ENCODE data around the gene PTPRN. TPM values are rescaled to one million over a fixed set of nuclear protein-coding genes. Genes with fewer than 3 reads are reported as not detected.

Gene PTPRN
- total RNA-seq, 1 experiment from 2014 or later = 1.1 TPM

GRCh38 chr2:219308142-219309101 lies 779 bp downstream of the PTPRN start:
- peak; percentile 74 for DNase-seq (ENCODE audit: low read depth)

GRCh38 chr2:219306047-219306446 lies 3.2 kb downstream of the PTPRN start:
- DNase-seq (ENCODE audit: low read depth) = no peak

GRCh38 chr2:219304223-219304622 lies 5.0 kb downstream of the PTPRN start:
- DNase-seq (ENCODE audit: low read depth) = no peak

- no peak for DNase-seq (ENCODE audit: low read depth)
Observed at GRCh38 chr2:219302412-219302968, 6.7 kb downstream of the PTPRN start.

GRCh38 chr2:219300022-219300421 lies 9.2 kb downstream of the PTPRN start:
- DNase-seq (ENCODE audit: low read depth) = no peak

- DNase-seq (ENCODE audit: low read depth) = no peak
Observed at GRCh38 chr2:219299372-219299760, 9.8 kb downstream of the PTPRN start.

GRCh38 chr2:219298759-219299371 lies 10.3 kb downstream of the PTPRN start:
- DNase-seq (ENCODE audit: low read depth) = peak; percentile 65

- DNase-seq (ENCODE audit: low read depth) = no peak
Observed at GRCh38 chr2:219297766-219298456, 11.3 kb downstream of the PTPRN start.

- no peak for DNase-seq (ENCODE audit: low read depth)
Observed at GRCh38 chr2:219296631-219297391, 12.4 kb downstream of the PTPRN start.

GRCh38 chr2:219296142-219296541 lies 13.1 kb downstream of the PTPRN start:
- DNase-seq (ENCODE audit: low read depth) = no peak

- peak; percentile 70 for DNase-seq (ENCODE audit: low read depth)
Observed at GRCh38 chr2:219294356-219295351, 14.5 kb downstream of the PTPRN start.

- DNase-seq (ENCODE audit: low read depth) = no peak
Observed at GRCh38 chr2:219293736-219294231, 15.4 kb downstream of the PTPRN start.

- no peak for DNase-seq (ENCODE audit: low read depth)
Observed at GRCh38 chr2:219292616-219293015, 16.6 kb downstream of the PTPRN start.

GRCh38 chr2:219291910-219292490 lies 17.2 kb downstream of the PTPRN start:
- DNase-seq (ENCODE audit: low read depth) = no peak

- DNase-seq (ENCODE audit: low read depth) = no peak
Observed at GRCh38 chr2:219291394-219291793, 17.8 kb downstream of the PTPRN start.

GRCh38 chr2:219290381-219291171 lies 18.6 kb downstream of the PTPRN start:
- no peak for DNase-seq (ENCODE audit: low read depth)

GRCh38 chr2:219289537-219290361 lies 19.5 kb downstream of the PTPRN start:
- peak; percentile 66 for DNase-seq (ENCODE audit: low read depth)

- DNase-seq (ENCODE audit: low read depth) = no peak
Observed at GRCh38 chr2:219289195-219289536, 20.0 kb downstream of the PTPRN start.

Data from M059J (cell line).